ELF-1 (cell line): ENCODE data around the gene FOXQ1.
"Not testable (repeated sequence)": the region's sequence is repeated elsewhere in the genome, so short reads cannot be mapped to it uniquely, and the experiment has no call there.

Experiments used
- DNase-seq: peaks from one replicate; pipeline ENCODE4 v3.0.0-alpha.2; 2016; ENCODE audit warnings: low read depth, low spot score

Gene FOXQ1

GRCh38 chr6:1290805-1291204, 21.1 kb upstream of the FOXQ1 start:
- no peak for DNase-seq

- no peak for DNase-seq
Observed at GRCh38 chr6:1291381-1291780, 20.5 kb upstream of the FOXQ1 start.

- no peak for DNase-seq
Observed at GRCh38 chr6:1295420-1295819, 16.5 kb upstream of the FOXQ1 start.

GRCh38 chr6:1296079-1296478, 15.8 kb upstream of the FOXQ1 start:
- DNase-seq = no peak

GRCh38 chr6:1296542-1296941, 15.4 kb upstream of the FOXQ1 start:
- DNase-seq = no peak

- no peak for DNase-seq
Observed at GRCh38 chr6:1297746-1298145, 14.2 kb upstream of the FOXQ1 start.

- no peak for DNase-seq
Observed at GRCh38 chr6:1298768-1299167, 13.1 kb upstream of the FOXQ1 start.

- DNase-seq = no peak
Observed at GRCh38 chr6:1306133-1306532, 5.8 kb upstream of the FOXQ1 start.

GRCh38 chr6:1309366-1309765, 2.5 kb upstream of the FOXQ1 start:
- DNase-seq = no peak

GRCh38 chr6:1310628-1311399, 1.1 kb upstream of the FOXQ1 start:
- peak; percentile 71 for DNase-seq

GRCh38 chr6:1312203-1312472, 240 bp downstream of the FOXQ1 start:
- peak; percentile 40 for DNase-seq

- peak; percentile 47 for DNase-seq
Observed at GRCh38 chr6:1312473-1313367, 822 bp downstream of the FOXQ1 start.

GRCh38 chr6:1313384-1313766, 1.5 kb downstream of the FOXQ1 start:
- DNase-seq = no peak

GRCh38 chr6:1313767-1314503, 2.0 kb downstream of the FOXQ1 start:
- peak; percentile 67 for DNase-seq

- DNase-seq = no peak
Observed at GRCh38 chr6:1314617-1315016, 2.7 kb downstream of the FOXQ1 start.

GRCh38 chr6:1315201-1315559, 3.3 kb downstream of the FOXQ1 start:
- no peak for DNase-seq

GRCh38 chr6:1315560-1316386, 3.9 kb downstream of the FOXQ1 start:
- DNase-seq = no peak

- peak; percentile 72 for DNase-seq
Observed at GRCh38 chr6:1316489-1316971, 4.6 kb downstream of the FOXQ1 start.

GRCh38 chr6:1317302-1317815, 5.5 kb downstream of the FOXQ1 start:
- DNase-seq = peak; percentile 65

- no peak for DNase-seq
Observed at GRCh38 chr6:1318036-1318435, 6.1 kb downstream of the FOXQ1 start.

GRCh38 chr6:1318584-1318983, 6.7 kb downstream of the FOXQ1 start:
- DNase-seq = not testable (repeated sequence)
